Right kidney (tissue), 1 donor: ENCODE measurements around the gene FBXO31.
"Not testable (repeated sequence)": the region's sequence is repeated elsewhere in the genome, so short reads cannot be mapped to it uniquely, and the experiment has no call there.

Experiments
- DNase-seq: peaks from one replicate; pipeline ENCODE4 v3.0.0-alpha.2; 2016

Gene FBXO31

DNA sequence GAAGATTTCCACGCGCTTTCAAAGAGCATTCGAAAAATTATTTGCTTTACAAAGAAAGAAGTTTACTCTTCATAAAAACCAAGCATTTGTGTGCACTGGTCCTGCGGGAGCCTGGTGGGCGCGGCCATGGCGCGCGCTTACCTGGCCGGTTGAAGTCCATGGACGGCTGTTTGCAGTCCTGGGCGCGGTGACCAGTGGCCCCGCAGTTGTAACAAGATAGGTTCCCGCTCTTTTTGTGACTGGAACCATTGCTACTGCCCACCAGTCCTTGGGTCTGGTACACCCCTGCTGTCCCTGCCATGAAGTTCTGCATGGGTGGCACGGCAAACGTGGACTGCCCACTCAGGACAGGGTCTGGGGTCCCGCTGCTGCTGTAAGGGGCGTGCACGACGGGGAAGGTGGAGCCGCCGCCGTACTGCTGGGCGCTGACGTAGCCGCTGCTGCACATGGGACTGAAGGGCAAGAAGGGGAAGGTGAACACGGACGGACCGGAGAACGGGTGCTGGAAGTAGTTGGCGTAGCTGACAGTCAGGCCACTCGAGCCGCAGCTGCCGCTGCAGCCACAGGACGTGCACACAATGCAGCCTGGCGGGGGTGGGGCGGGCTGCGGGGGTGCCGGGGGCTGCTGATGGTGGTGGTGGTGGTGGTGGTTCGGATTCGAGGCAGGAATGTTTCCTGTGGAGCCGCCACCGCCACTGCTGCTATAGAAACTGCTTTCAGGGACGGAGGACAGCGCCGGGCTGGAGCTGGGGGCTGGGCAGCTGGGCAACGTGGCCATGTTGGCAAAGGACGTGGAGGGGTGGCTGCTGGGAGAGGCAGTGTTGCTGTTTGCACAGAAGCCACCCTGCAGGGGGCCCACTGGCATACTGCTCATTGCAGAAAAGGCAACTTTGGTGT is 28.0 kb upstream of the FBXO31 start:
- no peak for DNase-seq

- DNase-seq, result no peak
These were observed 27.4 kb upstream of the FBXO31 start for GRCh38 chr16:87410968-87411367.

DNA sequence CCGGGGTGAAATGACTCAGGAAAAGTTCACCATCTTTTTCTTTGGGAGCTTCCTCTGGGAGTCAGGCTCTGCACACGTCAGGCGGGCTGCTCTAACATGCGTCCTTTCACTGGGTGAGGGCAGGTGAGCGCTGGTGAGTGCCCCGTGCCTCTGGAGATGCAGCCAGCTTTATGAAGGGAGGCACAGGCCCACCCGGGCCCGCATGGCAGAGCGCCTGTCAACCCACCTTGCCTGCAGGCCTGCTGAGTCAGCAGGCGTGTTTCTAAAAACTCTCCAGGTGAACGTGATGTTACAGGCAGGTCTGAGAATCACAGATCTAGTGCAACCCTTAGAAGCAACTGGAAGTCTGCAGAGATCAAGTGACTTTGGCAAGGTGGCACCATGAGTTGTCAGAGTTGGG is 27.0 kb upstream of the FBXO31 start:
- DNase-seq, result no peak

GRCh38 chr16:87409781-87410180 is 26.2 kb upstream of the FBXO31 start:
- DNase-seq, result no peak

DNA sequence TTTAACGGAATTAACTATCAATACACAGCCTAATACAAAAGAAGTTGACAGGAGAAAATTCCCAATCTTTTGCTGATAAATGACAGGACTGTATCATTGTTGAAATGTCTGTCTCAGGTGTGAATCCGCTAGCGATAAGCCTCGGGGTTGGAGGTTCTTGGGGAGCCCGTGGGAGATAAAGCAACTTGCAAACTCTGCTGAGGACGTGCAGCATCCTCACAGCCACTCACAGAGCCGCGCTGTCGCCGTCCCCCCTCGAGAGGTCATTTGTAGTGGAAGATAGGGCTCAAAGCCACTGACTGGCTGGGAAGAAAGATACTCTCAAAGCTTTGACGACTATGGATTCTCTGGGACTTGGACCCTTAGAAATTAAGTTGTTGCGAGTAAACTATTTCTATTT is 25.6 kb upstream of the FBXO31 start:
- no peak for DNase-seq

- no peak for DNase-seq
These were observed 24.0 kb upstream of the FBXO31 start for GRCh38 chr16:87407511-87408112.

DNA sequence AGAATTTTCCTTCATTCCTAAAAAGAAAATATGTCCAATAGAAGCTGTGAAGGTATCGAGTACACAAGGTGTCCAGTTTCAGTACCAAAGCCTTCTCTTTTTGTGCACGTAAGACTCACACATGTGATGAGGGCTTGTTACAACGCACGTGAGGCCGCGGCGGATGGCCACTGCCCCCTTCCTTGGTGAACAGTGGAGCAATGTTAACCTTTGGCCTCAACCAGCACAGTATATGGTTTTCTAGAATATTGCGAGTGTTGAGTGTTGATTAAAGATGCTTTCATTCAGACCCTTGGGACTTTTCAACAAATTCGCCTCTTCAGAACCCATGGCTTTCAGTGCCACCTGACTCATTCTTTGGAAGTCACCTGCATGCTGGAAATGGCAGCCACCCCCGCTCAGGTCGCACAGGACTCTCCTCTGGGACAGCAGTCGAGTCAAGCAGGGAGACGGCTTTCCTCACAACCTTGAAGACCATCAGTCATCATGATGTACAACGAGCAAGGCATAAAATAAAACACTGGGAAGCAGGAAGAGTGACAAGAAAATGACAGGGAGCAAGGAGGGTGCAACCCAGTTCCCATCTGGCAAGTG is 23.0 kb upstream of the FBXO31 start:
- no peak for DNase-seq

- no peak for DNase-seq
These were observed 21.4 kb upstream of the FBXO31 start for GRCh38 chr16:87404764-87405625.

DNA sequence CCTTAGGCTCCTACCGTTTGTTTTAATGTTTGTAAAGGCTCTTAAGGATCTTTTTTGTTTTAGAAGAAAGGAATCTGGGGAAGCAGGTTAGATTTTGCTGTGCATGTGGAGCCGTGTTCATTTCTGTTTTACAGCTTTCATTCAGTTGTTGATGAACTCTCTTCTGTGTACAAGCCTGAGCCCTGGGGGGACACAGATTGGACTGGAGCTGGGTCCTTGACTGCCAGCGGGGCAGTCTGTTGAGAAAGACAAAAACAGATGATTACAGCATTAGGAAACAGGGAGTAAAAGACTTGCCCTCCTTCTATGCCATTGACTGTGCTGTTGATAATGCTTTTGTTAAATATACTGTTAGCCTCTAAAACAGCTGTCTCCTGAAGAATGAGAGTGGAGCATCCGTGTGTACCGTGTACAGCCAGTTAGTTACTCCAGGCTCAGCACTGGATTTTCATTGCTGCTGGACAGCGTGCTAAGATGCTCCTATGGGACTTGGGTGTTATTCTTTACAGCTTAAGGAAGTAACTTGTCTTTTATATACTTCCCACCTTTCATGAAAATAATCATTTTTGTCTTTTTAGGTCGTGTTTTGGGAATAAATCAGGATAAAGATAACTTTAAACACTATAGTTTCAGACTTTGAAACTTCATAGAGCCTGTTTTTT is 11.7 kb upstream of the FBXO31 start:
- DNase-seq, result no peak

GRCh38 chr16:87393680-87394055 is 10.1 kb upstream of the FBXO31 start:
- no peak for DNase-seq

- DNase-seq, result peak; percentile 77
These were observed 9.5 kb upstream of the FBXO31 start for GRCh38 chr16:87392821-87393679.

- DNase-seq, result peak; percentile 99
These were observed 8.6 kb upstream of the FBXO31 start, which contains the start of gene MAP1LC3B for GRCh38 chr16:87391950-87392820. MAP1LC3B (plus strand) TSS chr16:87392336; CDS start chr16:87392428, 92 bp downstream.

- DNase-seq, result no peak
These were observed 7.9 kb upstream of the FBXO31 start for GRCh38 chr16:87391324-87391949.

DNA sequence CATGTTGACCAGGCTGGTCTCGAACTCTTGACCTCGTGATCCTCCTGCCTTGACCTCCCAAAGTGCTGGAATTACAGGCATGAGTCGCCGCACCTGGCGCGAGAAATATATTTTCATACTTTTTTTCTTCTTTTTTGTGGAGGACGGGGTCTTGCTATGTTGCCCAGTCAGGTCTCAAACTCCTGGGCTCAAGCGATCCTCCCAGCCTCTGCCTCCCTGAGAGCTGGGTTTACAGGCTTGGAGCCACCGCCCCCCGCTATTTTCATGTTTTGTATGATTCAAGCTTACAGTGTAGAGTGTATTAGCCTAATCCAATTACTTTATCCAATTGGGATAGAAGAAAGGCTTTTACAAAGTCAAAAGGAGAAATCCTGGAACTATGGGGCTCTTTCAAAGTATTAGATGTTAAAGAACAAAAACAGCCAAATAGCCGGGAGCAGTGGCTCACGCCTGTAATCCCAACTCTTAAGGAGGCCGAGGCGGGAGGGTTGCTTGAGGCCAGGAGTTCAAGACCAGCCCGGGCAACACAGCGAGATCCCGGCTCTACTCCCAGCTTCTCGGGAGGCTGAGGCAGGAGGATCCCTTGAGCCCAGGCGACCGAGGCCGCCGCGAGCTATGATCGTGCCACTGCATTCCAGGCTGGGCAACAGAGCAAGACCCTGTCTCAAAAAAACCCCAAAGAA is 7.2 kb upstream of the FBXO31 start:
- no peak for DNase-seq

DNA sequence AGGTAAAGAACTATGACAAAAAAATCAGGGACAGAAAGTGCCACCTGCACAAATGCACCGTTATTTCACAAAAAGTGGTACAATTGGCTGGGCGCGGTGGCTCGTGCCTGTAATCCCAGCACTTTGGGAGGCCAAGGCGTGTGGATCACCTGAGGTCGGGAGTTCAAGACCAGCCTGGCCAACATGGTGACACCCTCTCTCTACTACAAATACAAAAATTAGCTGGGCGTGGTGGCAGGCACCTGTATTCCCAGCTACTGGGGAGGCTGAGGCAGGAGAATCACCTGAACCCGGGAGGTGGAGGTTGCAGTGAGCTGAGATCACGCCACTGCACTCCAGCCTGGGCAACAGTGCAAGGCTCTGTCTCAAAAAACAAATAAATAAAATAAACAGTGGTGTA is 6.3 kb upstream of the FBXO31 start:
- DNase-seq, result not testable (repeated sequence)

DNA sequence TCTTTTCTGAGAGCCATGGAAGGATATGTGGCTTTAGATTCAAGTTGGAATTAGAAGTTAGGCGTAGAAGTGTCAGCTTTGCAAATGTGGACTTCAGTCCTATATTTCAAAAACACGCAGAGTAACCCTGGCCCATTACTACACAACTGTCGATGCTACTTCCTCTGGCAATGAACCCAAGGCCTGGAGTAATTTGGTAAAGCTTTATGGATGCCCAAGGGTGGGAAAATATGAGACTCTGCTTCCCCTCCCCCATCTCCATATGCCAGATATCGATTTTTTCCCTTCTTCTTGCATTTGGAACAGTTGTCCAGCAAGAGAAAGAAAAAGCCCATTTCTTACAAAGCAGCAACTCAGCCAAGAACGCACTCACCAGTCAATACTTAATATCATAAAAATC is 5.7 kb upstream of the FBXO31 start:
- DNase-seq, result no peak

DNA sequence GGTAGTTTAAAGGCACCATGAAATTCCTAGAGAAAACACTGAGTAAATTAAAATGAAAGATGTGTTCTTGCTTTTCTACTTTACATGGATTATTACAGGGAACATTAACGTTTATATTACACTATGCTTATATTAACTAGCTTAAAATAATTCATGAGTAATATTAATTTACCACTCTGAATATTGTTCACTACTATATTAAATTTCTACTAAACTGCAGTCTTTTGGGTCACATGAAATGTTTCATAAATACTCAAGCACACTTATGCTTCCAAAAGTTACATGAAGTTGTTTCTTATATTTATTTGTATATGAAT is 5.2 kb upstream of the FBXO31 start:
- no peak for DNase-seq

- peak; percentile 79 for DNase-seq
These were observed 4.6 kb upstream of the FBXO31 start for GRCh38 chr16:87387942-87388817.
